Measurements from ENCODE around the gene MYOD1.

MYOD1 gene

DNA sequence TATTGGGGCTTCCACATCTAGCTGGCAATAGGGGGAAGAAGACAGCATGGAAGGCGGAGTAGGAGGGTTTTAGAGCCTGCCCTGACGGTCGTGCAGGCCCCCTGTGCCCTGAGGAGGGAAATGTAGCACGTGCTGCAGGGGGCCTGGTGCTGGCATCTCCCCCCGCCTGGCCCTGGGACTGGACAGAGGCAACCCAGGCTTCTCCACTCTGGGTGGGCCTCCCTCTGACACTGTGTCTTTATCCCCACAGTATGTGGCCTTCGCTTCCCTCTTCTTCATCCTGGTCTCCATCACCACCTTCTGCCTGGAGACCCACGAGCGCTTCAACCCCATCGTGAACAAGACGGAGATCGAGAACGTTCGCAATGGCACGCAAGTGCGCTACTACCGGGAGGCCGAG, 52.0 kb downstream of the MYOD1 start:
- no peak for DNase-seq (ENCODE audit: low spot score)
